NCI-H2081 treated with DMSO at 0.1 percent for 48 hours (cell line): ENCODE results near the gene ARHGEF28.

ENCODE experiments used
- DNase-seq: peaks from one replicate; lab custom pipeline; 2025; lab: John Stamatoyannopoulos, UW

ARHGEF28 gene

DNA sequence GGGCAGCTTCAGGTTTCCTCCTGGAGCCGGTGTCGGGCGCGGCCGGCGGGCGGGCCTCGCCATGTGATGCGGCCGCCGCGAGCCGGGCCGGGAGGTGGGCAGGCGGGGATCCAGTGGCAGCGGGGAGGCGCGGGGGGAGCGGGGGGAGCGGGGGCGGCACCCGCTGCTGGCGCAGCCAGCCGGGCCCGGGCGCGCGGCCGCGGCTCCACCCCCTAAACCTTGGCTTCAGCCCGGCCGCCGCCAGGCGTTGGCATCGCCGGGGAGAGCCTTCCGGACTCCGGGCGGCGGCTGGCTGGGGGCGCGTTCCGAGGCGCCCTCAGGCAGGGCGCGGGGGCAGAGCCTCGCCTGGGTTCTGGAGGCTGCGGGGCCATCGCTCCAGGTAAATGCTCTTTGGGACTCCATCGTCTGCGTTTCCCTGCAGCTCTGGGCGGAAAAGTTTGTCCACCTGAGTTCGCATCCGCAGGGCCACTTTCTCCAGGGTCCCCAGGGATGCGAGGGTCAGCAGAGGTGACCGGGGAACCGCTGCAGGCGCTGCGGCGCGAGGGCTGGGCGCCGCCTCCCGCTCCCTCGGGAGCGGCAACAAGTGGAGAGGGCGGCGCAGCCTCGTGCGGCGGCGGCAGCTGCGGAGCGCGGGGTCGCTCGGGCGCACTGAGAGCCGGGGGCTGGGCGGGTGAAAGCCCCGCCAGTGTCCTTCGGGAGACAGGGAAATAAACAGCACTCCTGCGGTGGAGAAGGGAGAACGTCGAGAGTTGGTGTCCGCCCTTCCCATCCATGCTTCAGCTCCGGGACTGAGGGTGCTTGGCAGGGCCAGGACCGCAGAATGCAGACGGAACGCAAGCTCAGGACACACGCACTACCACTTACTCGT lies at the start of gene ARHGEF28:
Gene ARHGEF28 (plus strand): TSS at position 253 of the 868 bp plus-strand sequence. CDS start 58,656 bp downstream, outside the sequence.
- DNase-seq, result peak; percentile 22

DNA sequence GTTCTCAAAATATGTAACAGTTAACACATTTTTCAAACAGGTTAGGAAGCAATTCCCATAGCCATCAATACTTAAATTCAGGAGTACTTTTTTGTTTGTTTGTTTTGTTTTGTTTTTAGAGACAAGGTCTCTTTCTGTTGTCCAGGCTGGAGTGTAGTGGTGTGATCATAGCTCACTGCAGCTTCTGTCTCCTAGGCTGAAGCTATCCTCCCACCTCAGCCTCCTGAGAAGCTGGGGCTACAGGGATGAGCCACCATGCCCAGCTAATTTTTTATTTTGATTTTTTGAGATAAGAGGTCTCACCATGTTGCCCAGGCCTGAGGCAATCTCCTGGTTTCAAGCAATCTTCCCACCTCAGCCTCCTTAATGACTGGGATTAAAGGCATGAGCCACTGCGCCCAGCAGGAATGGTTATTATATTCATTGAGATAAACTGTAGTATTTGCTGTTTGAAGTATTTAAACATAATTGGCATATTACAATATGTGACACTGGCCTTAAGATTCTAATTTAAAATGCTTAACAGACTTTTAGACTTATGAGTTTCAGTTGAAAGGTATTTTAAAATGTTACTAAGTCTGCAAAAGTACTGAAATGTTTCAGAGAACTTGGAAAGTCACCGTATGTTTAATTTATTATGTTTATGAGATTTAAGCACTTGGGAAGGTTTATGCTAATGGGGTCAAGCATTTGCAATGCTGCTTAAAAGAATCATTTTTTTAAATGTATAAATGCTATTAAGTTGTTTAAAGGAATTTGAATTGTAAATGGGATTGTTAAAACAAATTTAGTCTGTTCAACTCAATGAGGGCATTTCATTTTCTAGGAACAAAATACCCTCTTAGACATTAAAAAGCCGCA lies 43.5 kb upstream of the ARHGEF28 start:
- no peak for DNase-seq

- no peak for DNase-seq
Observed at GRCh38 chr5:73587923-73588322, 38.1 kb upstream of the ARHGEF28 start.

DNA sequence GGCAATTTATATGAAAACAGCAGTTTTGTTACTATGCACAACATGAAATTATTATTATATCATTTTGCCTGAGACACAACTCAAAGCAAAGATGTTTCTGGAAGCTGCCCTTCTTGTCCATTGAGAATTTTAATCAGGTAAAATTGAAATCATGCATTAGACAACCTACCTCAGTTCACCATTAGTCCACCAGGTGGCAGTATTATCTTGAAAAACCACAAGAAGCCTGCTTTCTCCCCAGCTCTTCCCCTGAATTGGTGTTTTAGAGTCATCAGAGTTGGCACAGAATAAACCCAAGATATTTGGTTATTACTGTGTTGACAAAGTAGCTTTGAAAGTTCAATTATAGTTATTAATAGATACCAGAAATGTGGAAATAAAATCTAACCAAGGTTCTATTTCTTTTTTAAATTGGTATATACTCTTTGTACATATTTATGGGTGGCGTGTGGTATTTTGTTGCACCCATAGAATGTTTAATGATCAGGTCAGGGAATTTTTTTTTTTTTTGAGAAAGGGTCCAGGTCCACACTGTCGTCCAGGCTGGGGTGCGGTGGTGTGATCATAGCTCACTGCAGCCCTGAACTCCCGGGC lies 34.8 kb upstream of the ARHGEF28 start:
- DNase-seq, result peak; percentile 36

- no peak for DNase-seq
Observed at GRCh38 chr5:73591698-73592501, 34.1 kb upstream of the ARHGEF28 start.

DNA sequence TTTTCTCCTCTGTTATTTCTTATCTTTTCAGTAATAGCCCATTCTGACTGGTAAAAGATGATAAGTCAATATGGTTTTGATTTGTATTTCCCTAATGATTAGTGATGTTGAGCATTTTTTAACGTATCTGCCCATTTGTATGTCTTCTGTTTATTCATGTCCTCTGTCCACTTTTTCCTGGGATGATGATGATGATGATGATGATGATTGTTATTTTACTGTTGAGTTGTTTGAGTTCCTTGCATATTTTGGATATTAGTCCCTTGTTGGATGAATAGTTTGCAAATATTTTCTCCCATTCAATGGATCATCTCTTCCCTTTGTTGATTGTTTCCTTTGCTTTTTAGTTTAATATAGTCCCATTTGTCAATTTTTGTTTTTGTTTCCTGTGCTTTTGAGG lies 33.4 kb upstream of the ARHGEF28 start:
- DNase-seq, result no peak

DNA sequence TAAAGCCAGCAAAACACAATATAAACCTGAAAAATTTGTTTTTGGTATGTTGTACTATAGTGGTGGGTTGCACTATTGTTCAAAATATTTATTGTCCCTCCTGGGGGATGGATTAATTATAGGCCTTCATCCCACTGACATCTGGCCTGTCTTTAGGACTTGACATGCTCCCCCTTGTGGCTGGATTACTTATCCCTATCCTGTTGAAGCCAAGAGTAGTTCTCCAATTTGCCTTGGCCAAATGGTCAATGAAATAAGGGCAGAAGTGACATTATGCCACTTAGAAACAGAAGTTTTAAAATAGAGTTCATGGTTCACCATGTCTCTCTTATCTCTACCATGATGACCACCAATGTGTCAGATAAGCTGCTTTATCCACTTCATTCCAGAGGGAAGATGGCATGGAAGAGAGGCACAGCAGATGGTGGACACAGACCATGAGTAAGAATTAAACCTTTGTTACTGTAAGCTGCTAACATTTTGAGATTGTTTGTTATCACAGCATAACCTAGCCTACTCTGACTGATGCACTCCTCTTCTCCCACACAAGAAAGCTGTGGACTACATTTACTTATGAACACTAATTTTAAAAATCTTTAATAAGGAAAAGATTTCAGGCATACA lies 29.2 kb upstream of the ARHGEF28 start:
- no peak for DNase-seq

- DNase-seq, result no peak
Observed at GRCh38 chr5:73599380-73599779, 26.6 kb upstream of the ARHGEF28 start.

DNA sequence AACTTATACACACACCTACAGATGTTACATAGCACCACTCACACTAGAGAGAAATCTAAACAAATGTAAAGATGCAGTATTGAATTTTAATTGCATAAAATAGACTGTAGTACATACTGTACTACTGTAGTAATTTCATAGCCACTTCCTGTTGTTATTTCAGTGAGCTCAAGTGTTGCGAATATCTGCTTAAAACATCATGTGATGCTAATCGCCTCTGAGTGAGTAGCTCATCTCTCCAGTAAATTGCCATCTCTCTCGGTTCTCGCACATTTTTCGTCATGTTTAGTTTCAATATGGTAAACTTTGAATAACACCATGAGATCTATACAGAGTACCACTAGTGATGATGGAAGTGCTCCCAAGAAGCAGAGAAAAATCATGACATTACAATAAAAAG lies 22.0 kb upstream of the ARHGEF28 start:
- DNase-seq, result no peak

GRCh38 chr5:73605223-73606087 lies 20.5 kb upstream of the ARHGEF28 start:
- no peak for DNase-seq

DNA sequence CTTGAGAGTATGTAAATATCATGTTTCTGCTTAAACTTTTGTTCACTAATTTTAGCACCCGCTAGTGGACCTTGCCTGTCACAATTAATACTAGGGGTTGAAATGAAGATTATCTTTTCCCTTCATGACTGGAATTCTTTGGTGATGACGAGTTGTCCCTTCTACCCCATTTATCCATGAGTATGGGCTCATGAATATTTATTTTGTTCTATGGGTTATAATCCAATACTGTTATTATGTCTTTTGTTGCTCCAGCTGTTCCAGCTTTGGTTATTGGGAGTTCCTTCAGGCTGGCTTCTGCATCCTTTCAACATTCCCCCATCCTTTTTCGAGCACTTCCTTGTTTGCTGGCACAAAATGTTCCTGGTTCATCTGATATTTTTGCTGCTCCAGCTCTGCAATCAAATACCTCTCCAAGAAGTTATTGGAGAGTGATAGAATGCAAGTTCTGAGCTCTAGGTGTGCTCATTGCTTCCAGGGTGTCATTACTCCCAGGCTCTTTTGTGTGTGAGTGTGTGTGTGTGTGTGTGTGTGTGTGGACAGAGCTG lies 19.7 kb upstream of the ARHGEF28 start:
- no peak for DNase-seq

DNA sequence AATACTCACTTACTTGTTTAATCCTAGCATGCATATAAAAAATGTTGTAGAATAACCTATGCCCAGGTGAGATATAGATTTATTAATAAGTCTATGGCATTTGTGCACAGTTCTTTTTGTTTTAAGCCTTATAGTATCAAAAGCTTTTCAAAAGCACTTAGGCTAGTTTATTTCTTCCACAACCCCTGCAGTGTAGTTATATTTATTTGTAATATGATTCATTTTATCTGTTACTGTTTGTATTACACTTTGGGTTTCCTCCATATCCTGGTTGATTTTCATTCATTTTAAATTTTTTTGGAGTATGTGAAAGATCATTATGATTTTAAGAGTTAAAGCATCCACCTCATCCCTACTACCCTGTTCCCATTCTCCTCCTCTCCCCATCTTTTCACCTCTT lies 18.8 kb upstream of the ARHGEF28 start:
- DNase-seq, result no peak

- no peak for DNase-seq
Observed at GRCh38 chr5:73612799-73613198, 13.2 kb upstream of the ARHGEF28 start.

DNA sequence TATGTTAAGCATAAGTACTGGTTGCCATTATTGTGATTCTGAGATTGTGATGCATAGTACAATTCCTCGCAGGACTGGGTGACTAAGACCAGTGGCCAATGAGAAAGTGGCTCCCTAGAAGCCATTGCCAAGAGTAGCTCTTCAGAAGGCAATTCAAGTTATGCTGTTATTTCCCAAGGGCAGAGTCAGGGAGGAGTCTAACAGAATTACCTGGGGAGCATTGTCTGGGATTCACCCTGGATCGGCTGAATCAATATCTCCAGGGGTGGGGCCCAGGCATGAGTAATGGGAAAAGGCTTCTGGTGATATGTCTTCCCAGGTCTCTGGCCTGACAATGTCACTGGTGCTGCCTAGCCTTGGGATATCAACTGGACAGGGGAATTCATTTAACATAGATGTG lies 10.9 kb upstream of the ARHGEF28 start:
- DNase-seq, result no peak

- DNase-seq, result no peak
Observed at GRCh38 chr5:73615947-73616346, 10.0 kb upstream of the ARHGEF28 start.

- no peak for DNase-seq
Observed at GRCh38 chr5:73617510-73618279, 8.3 kb upstream of the ARHGEF28 start.

GRCh38 chr5:73619606-73620333 lies 6.2 kb upstream of the ARHGEF28 start:
- DNase-seq, result no peak

GRCh38 chr5:73620334-73620687 lies 5.7 kb upstream of the ARHGEF28 start:
- no peak for DNase-seq

DNA sequence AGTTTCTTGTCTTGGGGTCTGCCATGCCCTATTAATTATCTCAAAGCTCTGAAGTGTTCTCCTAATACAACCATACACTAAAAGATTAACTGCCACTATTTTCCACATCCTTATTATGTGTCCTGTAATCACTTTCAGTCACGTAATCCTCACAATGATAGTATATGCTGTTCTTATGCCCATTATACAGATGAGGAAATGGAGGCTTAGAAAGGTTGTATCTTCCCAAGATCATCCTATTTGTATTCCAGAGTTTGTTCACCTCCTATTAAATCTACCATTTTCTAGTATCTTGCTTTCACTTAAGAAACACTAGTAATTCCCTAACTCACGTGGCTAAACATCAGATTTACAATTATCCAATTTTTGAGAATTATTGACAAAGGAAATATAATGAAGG lies 2.9 kb upstream of the ARHGEF28 start:
- no peak for DNase-seq
